ENCODE measurements around the gene C5orf15.

Gene C5orf15

GRCh38 chr5:133919148-133920136 lies 49.0 kb downstream of the C5orf15 start:
- no peak for DNase-seq

GRCh38 chr5:133918731-133919130 lies 49.7 kb downstream of the C5orf15 start:
- no peak for DNase-seq

- DNase-seq: no peak
Observed at GRCh38 chr5:133918316-133918715, 50.1 kb downstream of the C5orf15 start.

GRCh38 chr5:133917785-133918184 lies 50.6 kb downstream of the C5orf15 start:
- no peak for DNase-seq

- DNase-seq: no peak
Observed at GRCh38 chr5:133916914-133917313, 51.5 kb downstream of the C5orf15 start.

- DNase-seq: no peak
Observed at GRCh38 chr5:133916479-133916878, 51.9 kb downstream of the C5orf15 start.

- no peak for DNase-seq
Observed at GRCh38 chr5:133914434-133914833, 54.0 kb downstream of the C5orf15 start.

- no peak for DNase-seq
Observed at GRCh38 chr5:133913413-133914155, 54.8 kb downstream of the C5orf15 start.

GRCh38 chr5:133912951-133913350 lies 55.5 kb downstream of the C5orf15 start:
- DNase-seq: no peak

- DNase-seq: no peak
Observed at GRCh38 chr5:133910571-133910970, 57.9 kb downstream of the C5orf15 start.

GRCh38 chr5:133909603-133910002 lies 58.8 kb downstream of the C5orf15 start:
- no peak for DNase-seq

- peak; percentile 84 for DNase-seq
Observed at GRCh38 chr5:133907075-133907474, 61.4 kb downstream of the C5orf15 start.

- DNase-seq: peak; percentile 71
Observed at GRCh38 chr5:133906303-133906702, 62.1 kb downstream of the C5orf15 start.

Measured in NCI-H1694 (cell line).